ENCODE results near the gene C3orf20.

DNA sequence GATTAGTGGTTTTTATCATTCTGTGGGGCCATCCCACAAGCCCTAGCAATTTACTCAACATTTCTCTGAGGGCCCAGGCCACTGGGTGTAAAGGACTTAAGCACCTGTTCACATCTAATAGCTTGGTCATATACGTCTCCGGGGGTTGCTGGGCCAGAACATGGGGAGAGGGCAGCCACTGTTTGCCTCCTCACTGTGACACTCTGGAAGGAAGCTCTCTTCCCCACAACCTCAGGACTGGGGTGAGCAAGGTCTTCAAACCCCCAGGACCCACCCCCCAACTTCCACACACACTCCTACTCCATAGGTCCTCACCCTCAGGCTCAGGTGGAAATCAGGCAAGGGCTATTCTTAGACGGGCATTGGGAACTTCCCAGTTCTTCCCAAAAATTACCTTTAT, 28.9 kb downstream of the C3orf20 start:
- TF ChIP-seq EP300 (IDR thresholded peaks at IDR 0.05; ENCODE audit: borderline replicate concordance) (no peak), EGR1 (IDR thresholded peaks at IDR 0.05) (no peak), CEBPB (IDR thresholded peaks at IDR 0.05) (no peak), TCF12 (IDR thresholded peaks at IDR 0.05; ENCODE audit: low read depth) (no peak), TAF1 (IDR thresholded peaks at IDR 0.05; ENCODE audit: low read depth) (no peak)
- TF ChIP-seq, protein P1, sequence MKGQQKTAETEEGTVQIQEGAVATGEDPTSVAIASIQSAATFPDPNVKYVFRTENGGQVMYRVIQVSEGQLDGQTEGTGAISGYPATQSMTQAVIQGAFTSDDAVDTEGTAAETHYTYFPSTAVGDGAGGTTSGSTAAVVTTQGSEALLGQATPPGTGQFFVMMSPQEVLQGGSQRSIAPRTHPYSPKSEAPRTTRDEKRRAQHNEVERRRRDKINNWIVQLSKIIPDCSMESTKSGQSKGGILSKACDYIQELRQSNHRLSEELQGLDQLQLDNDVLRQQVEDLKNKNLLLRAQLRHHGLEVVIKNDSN (IDR thresholded peaks at IDR 0.05), result no peak

All from Ishikawa (cell line).